CD14-positive monocyte (primary cell): ENCODE data around the gene NELFE. TPM values are rescaled to one million over a fixed set of nuclear protein-coding genes. Genes with fewer than 3 reads are reported as not detected.
A peak's percentile ranks its signal among the peaks of the same experiment; 100 is the strongest.
"Not testable (repeated sequence)": the region's sequence is repeated elsewhere in the genome, so short reads cannot be mapped to it uniquely, and the experiment has no call there.

Experiments
- DNase-seq, 3 donors: peaks; one replicate each; pipeline ENCODE4 v3.0.0-alpha.2; 2011 to 2022
- H2AFZ ChIP-seq: 2 replicates; pipeline ENCODE4 v1.6.0; 2012; ENCODE audit warnings: mild to moderate bottlenecking, low read depth, low read length, inconsistent platforms; ENCODE audit not compliant: insufficient read depth, poor library complexity, severe bottlenecking
- H3K27ac ChIP-seq, 2 donors: 1 replicate in 1 of 2; 2 replicates in 1 of 2; pipeline ENCODE4 v1.5.1; 2012 to 2013; ENCODE audit warnings: low read length in 2 of 2, control low read depth in 1 of 2, inconsistent platforms in 1 of 2, low read depth in 1 of 2, mild to moderate bottlenecking in 1 of 2
- H3K27me3 ChIP-seq, 2 donors: one replicate each; pipeline versions ENCODE4 v1.6.0 to v1.6.1; 2011 to 2013; ENCODE audit warnings: low read length in 2 of 2; ENCODE audit not compliant: control insufficient read depth in 2 of 2, insufficient read depth in 2 of 2
- H3K36me3 ChIP-seq, 2 donors: replicated peaks in 1 of 2; 1 replicate in 1 of 2; 2 replicates in 1 of 2; pipeline versions ENCODE4 v1.5.1 to v1.6.1; 2012 to 2013; ENCODE audit warnings: low read length in 2 of 2, control low read depth in 1 of 2, inconsistent platforms in 1 of 2, mild to moderate bottlenecking in 1 of 2; ENCODE audit not compliant: insufficient read depth in 2 of 2, control insufficient read depth in 1 of 2
- H3K4me1 ChIP-seq, 2 donors: 1 replicate in 1 of 2; 2 replicates in 1 of 2; pipeline versions ENCODE4 v1.5.1 to v1.6.1; 2012 to 2013; ENCODE audit warnings: low read length in 2 of 2, control low read depth in 1 of 2, inconsistent platforms in 1 of 2, mild to moderate bottlenecking in 1 of 2, moderate library complexity in 1 of 2; ENCODE audit not compliant: insufficient read depth in 2 of 2, control insufficient read depth in 1 of 2
- H3K4me2 ChIP-seq: replicated peaks from 2 replicates; pipeline ENCODE3; 2012; ENCODE audit warnings: low read length, moderate library complexity, mild to moderate bottlenecking; ENCODE audit not compliant: poor library complexity, severe bottlenecking; ENCODE audit errors: extremely low read depth
- H3K4me3 ChIP-seq, 3 experiments: fragments of 200-600 bp in 1 of 3; sonication (generic) in 1 of 3; replicated peaks in 1 of 3; 1 replicate in 2 of 3; 2 replicates in 1 of 3; pipeline ENCODE4 v1.5.1; 2011 to 2013; ENCODE audit warnings: low read length in 3 of 3, mild to moderate bottlenecking in 3 of 3, control low read depth in 2 of 3, low read depth in 2 of 3, inconsistent platforms in 1 of 3, moderate library complexity in 1 of 3
- H3K79me2 ChIP-seq: 2 replicates; pipeline ENCODE4 v1.6.0; 2012; ENCODE audit warnings: mild to moderate bottlenecking, control low read depth, inconsistent platforms, low read length, moderate library complexity; ENCODE audit not compliant: insufficient read depth
- H3K9ac ChIP-seq: 2 replicates; pipeline ENCODE4 v1.6.0; 2017; ENCODE audit warnings: low read length, mild to moderate bottlenecking; ENCODE audit not compliant: insufficient read depth, poor library complexity, severe bottlenecking
- H3K9me3 ChIP-seq, 2 donors: replicated peaks in 1 of 2; 1 replicate in 1 of 2; 2 replicates in 1 of 2; pipeline versions ENCODE4 v1.5.1 to v1.6.1; 2012 to 2013; ENCODE audit warnings: low read length in 2 of 2, control low read depth in 1 of 2; ENCODE audit not compliant: control insufficient read depth in 1 of 2, insufficient read depth in 1 of 2
- H4K20me1 ChIP-seq: 2 replicates; pipeline ENCODE4 v1.6.0; 2012; ENCODE audit warnings: mild to moderate bottlenecking, low read length, control low read depth, moderate library complexity; ENCODE audit not compliant: insufficient read depth
- H3K27ac Mint-ChIP-seq, 7 donors: one replicate each; pipeline ENCODE4 v1.8.0; 2020; ENCODE audit warnings: mild to moderate bottlenecking in 7 of 7, mixed read lengths in 7 of 7, moderate library complexity in 6 of 7, inconsistent platforms in 2 of 7
- H3K27me3 Mint-ChIP-seq, 3 donors: one replicate each; pipeline ENCODE4 v1.8.0; 2021 to 2022; ENCODE audit warnings: low read depth in 3 of 3, mild to moderate bottlenecking in 3 of 3, mixed read lengths in 3 of 3, moderate library complexity in 3 of 3, inconsistent platforms in 1 of 3
- H3K36me3 Mint-ChIP-seq, 2 donors: one replicate each; pipeline ENCODE4 v1.8.0; 2020; ENCODE audit warnings: mixed read lengths in 2 of 2, inconsistent platforms in 1 of 2, mild to moderate bottlenecking in 1 of 2
- H3K4me1 Mint-ChIP-seq: one replicate; pipeline ENCODE4 v1.8.0; 2020; ENCODE audit warnings: mild to moderate bottlenecking, mixed read lengths
- H3K4me3 Mint-ChIP-seq, 2 donors: one replicate each; pipeline ENCODE4 v1.8.0; 2020; ENCODE audit warnings: mild to moderate bottlenecking in 2 of 2, mixed read lengths in 2 of 2, moderate library complexity in 1 of 2
- H3K9me3 Mint-ChIP-seq, 7 donors: one replicate each; pipeline ENCODE4 v1.8.0; 2020 to 2022; ENCODE audit warnings: mixed read lengths in 7 of 7, mild to moderate bottlenecking in 6 of 7, moderate library complexity in 6 of 7, inconsistent platforms in 2 of 7
- WGBS: methylation state at CpG from one replicate; pipeline ENCODE4 v1.1.5; 2013; ENCODE audit warnings: missing lambda C conversion rate; ENCODE audit not compliant: insufficient coverage; 5-methylcytosine and 5-hydroxymethylcytosine counted together
- intact Hi-C, 2 donors: fragments of 100-400 bp; cut with micrococcal nuclease; formaldehyde crosslinking; loops; one replicate each; pipeline versions ENCODE4 v1.15.0 to v1.15.1; 2023
- polyA minus RNA-seq: library from RNA; depleted of rRNA, polyadenylated mRNA; stranded (reverse); fragments of >200 nt; gene quantifications from 2 replicates; pipeline ENCODE4 v1.2.3, GENCODE V29; 2012
- polyA plus RNA-seq, 3 donors: library from polyadenylated mRNA; depleted of rRNA in 1 of 3; unstranded in 2 of 3; stranded (reverse) in 1 of 3; fragments of 300-500 nt in 2 of 3; fragments of >200 nt in 1 of 3; fragmentation: Illumina TruSeq in 2 of 3; gene quantifications; 1 replicate in 2 of 3; 2 replicates in 1 of 3; pipeline ENCODE4 v1.2.3, GENCODE V29; 2012 to 2021
- total RNA-seq, 12 experiments: library from RNA in 1 of 12; stranded (reverse) in 1 of 12; fragments of 120-200 nt in 1 of 12; gene quantifications; one replicate each; pipeline ENCODE4 v1.2.4 and lab custom pipeline; 2013 to 2026; ENCODE audit warnings: mixed read lengths in 6 of 12, inconsistent platforms in 1 of 12
- TF ChIP-seq, protein P1 (sequence below): fragments of 200-600 bp; IDR thresholded peaks from one replicate; pipeline ENCODE4 v1.8.0; 2022; ENCODE audit warnings: antibody characterized with exemption, mild to moderate bottlenecking

The NELFE gene
- 58.8 TPM for total RNA-seq (2013)
- polyA plus RNA-seq, result 10 to 100 TPM; 48.8 to 74.4 (median 61.4) TPM
- 29.2 and 52.9 TPM in 2 replicates for polyA minus RNA-seq
- total RNA-seq (lab: John Stamatoyannopoulos, UW), result 25.2 to 35.2 (median 29.9) reads per million in 11 experiments

GRCh38 chr6:31958741-31959739 is at the start of gene NELFE, which contains the start of gene SKIC2:
NELFE (minus strand) TSS chr6:31958971; CDS start chr6:31958446, 525 bp downstream.
SKIC2 (plus strand) TSS chr6:31959175; CDS start chr6:31959193, 18 bp downstream.
- H4K20me1 ChIP-seq, result no peaks in the 10 kb centered on the region
- peaks cover 17 to 22% of the 10 kb centered on the region in 2 donors for H3K4me1 ChIP-seq
- no peaks in the 10 kb centered on the region for H3K9me3 ChIP-seq
- H3K4me1 Mint-ChIP-seq, result peaks cover 22% of the 10 kb centered on the region
- peaks cover 26% of the 10 kb centered on the region for H3K79me2 ChIP-seq
- H3K4me3 ChIP-seq, result peak within 1 kb of the TSS; percentile 91 to 100 (median 93)
- peak within 1 kb of the TSS; percentile 96 for H3K9ac ChIP-seq
- H3K27me3 Mint-ChIP-seq, result no peaks in the 10 kb centered on the region
- peak within 1 kb of the TSS; percentile 91 to 97 for H3K4me3 Mint-ChIP-seq
- peak within 1 kb of the TSS; percentile 98 for H2AFZ ChIP-seq
- peak within 1 kb of the TSS; percentile 96 for H3K4me2 ChIP-seq
- no peaks in the 10 kb centered on the region for H3K9me3 Mint-ChIP-seq
- TF ChIP-seq, protein P1, sequence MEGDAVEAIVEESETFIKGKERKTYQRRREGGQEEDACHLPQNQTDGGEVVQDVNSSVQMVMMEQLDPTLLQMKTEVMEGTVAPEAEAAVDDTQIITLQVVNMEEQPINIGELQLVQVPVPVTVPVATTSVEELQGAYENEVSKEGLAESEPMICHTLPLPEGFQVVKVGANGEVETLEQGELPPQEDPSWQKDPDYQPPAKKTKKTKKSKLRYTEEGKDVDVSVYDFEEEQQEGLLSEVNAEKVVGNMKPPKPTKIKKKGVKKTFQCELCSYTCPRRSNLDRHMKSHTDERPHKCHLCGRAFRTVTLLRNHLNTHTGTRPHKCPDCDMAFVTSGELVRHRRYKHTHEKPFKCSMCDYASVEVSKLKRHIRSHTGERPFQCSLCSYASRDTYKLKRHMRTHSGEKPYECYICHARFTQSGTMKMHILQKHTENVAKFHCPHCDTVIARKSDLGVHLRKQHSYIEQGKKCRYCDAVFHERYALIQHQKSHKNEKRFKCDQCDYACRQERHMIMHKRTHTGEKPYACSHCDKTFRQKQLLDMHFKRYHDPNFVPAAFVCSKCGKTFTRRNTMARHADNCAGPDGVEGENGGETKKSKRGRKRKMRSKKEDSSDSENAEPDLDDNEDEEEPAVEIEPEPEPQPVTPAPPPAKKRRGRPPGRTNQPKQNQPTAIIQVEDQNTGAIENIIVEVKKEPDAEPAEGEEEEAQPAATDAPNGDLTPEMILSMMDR, result no peak
- H3K27ac Mint-ChIP-seq, result peak within 1 kb of the TSS; percentile 97 to 99 (median 99)
- H3K27ac ChIP-seq, result peak within 1 kb of the TSS; percentile 79 to 99
- peaks cover 71 to 74% of the 10 kb centered on the region in 2 donors for H3K36me3 Mint-ChIP-seq
- H3K36me3 ChIP-seq, result peaks cover 64 to 76% of the 10 kb centered on the region in 2 donors
- intact Hi-C loops, result loop anchor here (1.0 to 10.0 kb wide), 5 partner anchors 13 to 414 kb away; partner anchors contain the start of genes ATP6V1G2 (in 1 of the 2), CSNK2B (in 1 of the 2), DDX39B (in 1 of the 2) and DXO (in 1 of the 2)
- H3K27me3 ChIP-seq, result no peaks in the 10 kb centered on the region
- WGBS, result 1% methylated on average over 45 of the region's 59 CpGs
- DNase-seq, result peak; percentile 99

- H3K9me3 Mint-ChIP-seq, H3K36me3 Mint-ChIP-seq, H3K27ac ChIP-seq, H3K4me2 ChIP-seq, H3K4me3 ChIP-seq, H3K27me3 ChIP-seq, H3K4me1 Mint-ChIP-seq, H3K4me3 Mint-ChIP-seq, DNase-seq, intact Hi-C loops, H3K27me3 Mint-ChIP-seq, H3K9me3 ChIP-seq, H3K9ac ChIP-seq, H3K27ac Mint-ChIP-seq, H4K20me1 ChIP-seq, H2AFZ ChIP-seq, H3K36me3 ChIP-seq, H3K79me2 ChIP-seq, H3K4me1 ChIP-seq: not testable (repeated sequence)
- no CpG with 5 or more reads among the region's 24 CpGs for WGBS
Measured at GRCh38 chr6:32008037-32008436, 49.3 kb upstream of the NELFE start.

DNA sequence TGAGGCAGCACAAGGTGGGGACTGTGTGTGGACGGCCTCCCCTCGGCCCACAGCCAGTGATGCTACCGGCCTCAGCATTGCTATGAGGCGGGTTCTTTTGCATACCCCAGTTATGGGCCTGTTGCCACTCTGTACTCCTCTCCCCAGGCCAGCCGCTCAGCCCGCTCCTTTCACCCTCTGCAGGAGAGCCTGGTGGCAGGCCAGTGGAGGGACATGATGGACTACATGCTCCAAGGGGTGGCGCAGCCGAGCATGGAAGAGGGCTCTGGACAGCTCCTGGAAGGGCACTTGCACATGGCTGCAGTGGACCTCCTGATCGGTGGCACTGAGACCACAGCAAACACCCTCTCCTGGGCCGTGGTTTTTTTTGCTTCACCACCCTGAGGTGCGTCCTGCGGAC is 48.3 kb upstream of the NELFE start:
- H3K4me1 Mint-ChIP-seq, H2AFZ ChIP-seq, H3K9me3 Mint-ChIP-seq, DNase-seq, H3K4me3 Mint-ChIP-seq, H3K27me3 ChIP-seq, H3K27me3 Mint-ChIP-seq, H3K4me3 ChIP-seq, H3K27ac ChIP-seq, H3K4me2 ChIP-seq, H3K79me2 ChIP-seq, H4K20me1 ChIP-seq, H3K27ac Mint-ChIP-seq, intact Hi-C loops, H3K36me3 ChIP-seq, H3K9me3 ChIP-seq, H3K4me1 ChIP-seq, H3K36me3 Mint-ChIP-seq, H3K9ac ChIP-seq: not testable (repeated sequence)
- WGBS, result no CpG with 5 or more reads among the region's 12 CpGs
